Fibroblast of peridontal ligament (primary cell): ENCODE measurements around the gene KCTD16.
A peak's percentile ranks its signal among the peaks of the same experiment; 100 is the strongest.

Experiments
- DNase-seq: peaks from one replicate; pipeline ENCODE4 v3.0.0-alpha.2; 2010; ENCODE audit errors: extremely low read depth

KCTD16 gene

GRCh38 chr5:144403817-144404420 is 233.2 kb downstream of the KCTD16 start:
- no peak for DNase-seq

- no peak for DNase-seq
Observed at GRCh38 chr5:144404672-144405071, 234.0 kb downstream of the KCTD16 start.

- no peak for DNase-seq
Observed at GRCh38 chr5:144405991-144406390, 235.3 kb downstream of the KCTD16 start.

- no peak for DNase-seq
Observed at GRCh38 chr5:144406442-144406841, 235.8 kb downstream of the KCTD16 start.

GRCh38 chr5:144414202-144415029 is 243.7 kb downstream of the KCTD16 start:
- no peak for DNase-seq

GRCh38 chr5:144416196-144416595 is 245.5 kb downstream of the KCTD16 start:
- no peak for DNase-seq

- DNase-seq, result no peak
Observed at GRCh38 chr5:144418719-144419118, 248.0 kb downstream of the KCTD16 start.

GRCh38 chr5:144421411-144421810 is 250.7 kb downstream of the KCTD16 start:
- DNase-seq, result peak; percentile 6

- no peak for DNase-seq
Observed at GRCh38 chr5:144422018-144422727, 251.5 kb downstream of the KCTD16 start.

GRCh38 chr5:144427866-144428265 is 257.2 kb downstream of the KCTD16 start:
- DNase-seq, result no peak

- no peak for DNase-seq
Observed at GRCh38 chr5:144428326-144428725, 257.7 kb downstream of the KCTD16 start.

- no peak for DNase-seq
Observed at GRCh38 chr5:144429405-144429804, 258.7 kb downstream of the KCTD16 start.

GRCh38 chr5:144429905-144430304 is 259.2 kb downstream of the KCTD16 start:
- no peak for DNase-seq

GRCh38 chr5:144433140-144433822 is 262.6 kb downstream of the KCTD16 start:
- DNase-seq, result no peak

GRCh38 chr5:144433893-144434292 is 263.2 kb downstream of the KCTD16 start:
- no peak for DNase-seq

GRCh38 chr5:144436007-144436406 is 265.3 kb downstream of the KCTD16 start:
- no peak for DNase-seq

GRCh38 chr5:144438237-144438636 is 267.6 kb downstream of the KCTD16 start:
- DNase-seq, result no peak

GRCh38 chr5:144448457-144448856 is 277.8 kb downstream of the KCTD16 start:
- DNase-seq, result no peak

- DNase-seq, result peak; percentile 11
Observed at GRCh38 chr5:144451187-144451973, 280.7 kb downstream of the KCTD16 start.

- no peak for DNase-seq
Observed at GRCh38 chr5:144453753-144454152, 283.1 kb downstream of the KCTD16 start.

GRCh38 chr5:144457160-144457559 is 286.5 kb downstream of the KCTD16 start:
- no peak for DNase-seq
